Measurements from ENCODE around the gene ANO10.

DNA sequence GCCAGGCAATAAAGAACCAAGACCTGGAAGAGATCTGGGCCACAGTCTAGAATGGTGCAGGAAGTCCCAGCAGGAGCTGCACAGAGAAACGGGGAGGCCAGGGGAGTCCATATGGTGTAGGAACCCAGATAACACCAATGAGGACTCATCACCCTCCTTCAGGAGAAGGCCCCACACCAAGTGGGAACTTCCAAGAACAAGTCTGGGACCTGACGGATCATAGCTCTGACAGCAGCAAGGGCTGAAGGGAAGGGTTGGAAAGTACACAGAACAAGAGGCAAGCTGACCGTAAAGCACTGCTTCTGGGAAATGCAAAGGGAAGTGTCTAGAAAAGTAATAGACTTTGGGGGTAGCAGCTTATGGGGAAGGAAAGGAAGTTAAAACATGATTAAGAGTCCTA, 34.5 kb downstream of the ANO10 start:
- TF ChIP-seq, protein P1, sequence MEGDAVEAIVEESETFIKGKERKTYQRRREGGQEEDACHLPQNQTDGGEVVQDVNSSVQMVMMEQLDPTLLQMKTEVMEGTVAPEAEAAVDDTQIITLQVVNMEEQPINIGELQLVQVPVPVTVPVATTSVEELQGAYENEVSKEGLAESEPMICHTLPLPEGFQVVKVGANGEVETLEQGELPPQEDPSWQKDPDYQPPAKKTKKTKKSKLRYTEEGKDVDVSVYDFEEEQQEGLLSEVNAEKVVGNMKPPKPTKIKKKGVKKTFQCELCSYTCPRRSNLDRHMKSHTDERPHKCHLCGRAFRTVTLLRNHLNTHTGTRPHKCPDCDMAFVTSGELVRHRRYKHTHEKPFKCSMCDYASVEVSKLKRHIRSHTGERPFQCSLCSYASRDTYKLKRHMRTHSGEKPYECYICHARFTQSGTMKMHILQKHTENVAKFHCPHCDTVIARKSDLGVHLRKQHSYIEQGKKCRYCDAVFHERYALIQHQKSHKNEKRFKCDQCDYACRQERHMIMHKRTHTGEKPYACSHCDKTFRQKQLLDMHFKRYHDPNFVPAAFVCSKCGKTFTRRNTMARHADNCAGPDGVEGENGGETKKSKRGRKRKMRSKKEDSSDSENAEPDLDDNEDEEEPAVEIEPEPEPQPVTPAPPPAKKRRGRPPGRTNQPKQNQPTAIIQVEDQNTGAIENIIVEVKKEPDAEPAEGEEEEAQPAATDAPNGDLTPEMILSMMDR (IDR thresholded peaks at IDR 0.05): no peak
- no peak for TF ChIP-seq POLR2A (IDR thresholded peaks at IDR 0.05)

Data from heart left ventricle (tissue), 13 donors.